Measurements from ENCODE around the gene NEDD4L.

NEDD4L gene

GRCh38 chr18:58285449-58286130 is 241.6 kb downstream of the NEDD4L start:
- CTCF ChIA-PET = no interaction called here
- POLR2A ChIA-PET = no interaction called here
- TF ChIP-seq ELF4 (IDR thresholded peaks at IDR 0.05) = no peak
- no peak for TF ChIP-seq FOXM1 (IDR thresholded peaks at IDR 0.05; ENCODE audit: borderline replicate concordance)
- no peak for TF ChIP-seq ARNT (IDR thresholded peaks at IDR 0.05)
- no peak for TF ChIP-seq TARDBP (IDR thresholded peaks at IDR 0.05)
- TF ChIP-seq HDGF (IDR thresholded peaks at IDR 0.05; ENCODE audit: borderline replicate concordance) = no peak
- no peak for DNase-seq (ENCODE audit: extremely low spot score)

GRCh38 chr18:58286632-58287352 is 242.8 kb downstream of the NEDD4L start:
- no peak for DNase-seq (ENCODE audit: extremely low spot score)
- POLR2A ChIA-PET = no interaction called here
- CTCF ChIA-PET = no interaction called here
- no peak for TF ChIP-seq FOXM1 (IDR thresholded peaks at IDR 0.05; ENCODE audit: borderline replicate concordance)
- no peak for TF ChIP-seq ARNT (IDR thresholded peaks at IDR 0.05)

DNA sequence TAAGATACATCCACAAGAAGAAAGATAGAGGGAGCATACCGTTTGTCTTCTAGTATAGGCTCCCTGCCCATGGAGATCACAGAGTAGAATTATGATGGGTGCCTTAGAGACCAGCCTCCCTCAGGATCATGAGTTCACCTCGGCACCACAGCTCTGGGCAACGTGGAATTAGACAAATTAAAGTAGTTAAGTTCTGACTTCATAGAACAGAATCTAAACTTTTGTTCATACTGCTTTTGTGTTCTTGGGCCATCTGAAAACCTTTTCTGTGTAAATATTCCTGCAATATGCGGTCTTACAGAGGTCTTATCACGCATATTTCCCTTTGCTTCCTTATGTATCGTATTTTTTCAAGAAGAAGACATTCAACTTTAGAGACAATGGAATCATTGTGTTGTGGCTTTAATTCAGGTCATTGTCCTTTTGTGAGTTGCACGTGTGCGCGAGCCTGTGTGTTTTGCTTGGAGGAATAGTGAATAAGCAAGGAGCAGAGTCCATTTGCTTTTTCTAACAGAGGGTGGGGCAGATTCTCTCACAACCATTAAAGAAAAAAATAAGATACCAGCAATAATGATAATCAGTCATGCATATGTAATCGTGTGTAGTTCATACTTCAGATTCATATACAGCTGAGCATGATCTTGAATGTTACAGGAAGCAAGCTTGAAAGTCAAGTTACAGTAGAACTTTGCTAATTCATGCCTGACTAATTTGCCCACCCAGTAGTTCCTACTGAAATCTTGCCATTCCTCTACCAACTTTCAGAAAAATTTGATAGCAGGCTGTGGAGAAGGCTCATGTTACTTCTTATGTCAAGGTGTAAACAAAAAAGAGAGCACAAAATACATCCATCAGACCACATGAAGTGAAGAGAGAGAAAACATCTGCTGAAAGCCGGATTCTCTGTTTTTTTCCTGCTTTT is 243.6 kb downstream of the NEDD4L start:
- ChIA-PET POLR2A (no interaction called here), CTCF (no interaction called here)
- TF ChIP-seq SUZ12 (IDR thresholded peaks at IDR 0.05) (no peak), SP1 (IDR thresholded peaks at IDR 0.05) (no peak), BHLHE40 (IDR thresholded peaks at IDR 0.05; ENCODE audit: borderline replicate concordance) (no peak), ZNF384 (IDR thresholded peaks at IDR 0.05) (no peak), NFRKB (IDR thresholded peaks at IDR 0.05) (no peak), FOXA1 (IDR thresholded peaks at IDR 0.05) (no peak), HDGF (IDR thresholded peaks at IDR 0.05; ENCODE audit: borderline replicate concordance) (no peak), LEF1 (IDR thresholded peaks at IDR 0.05; ENCODE audit: borderline replicate concordance) (no peak), L3MBTL2 (conservative IDR thresholded peaks at IDR 0.05) (no peak), TARDBP (IDR thresholded peaks at IDR 0.05) (no peak), CTBP1 (IDR thresholded peaks at IDR 0.05; ENCODE audit: borderline replicate concordance) (no peak), FOXM1 (IDR thresholded peaks at IDR 0.05; ENCODE audit: borderline replicate concordance) (no peak), FOXK2 (IDR thresholded peaks at IDR 0.05) (no peak), ARNT (IDR thresholded peaks at IDR 0.05) (no peak), ELF4 (IDR thresholded peaks at IDR 0.05) (no peak)
- TF ChIP-seq, protein P1, sequence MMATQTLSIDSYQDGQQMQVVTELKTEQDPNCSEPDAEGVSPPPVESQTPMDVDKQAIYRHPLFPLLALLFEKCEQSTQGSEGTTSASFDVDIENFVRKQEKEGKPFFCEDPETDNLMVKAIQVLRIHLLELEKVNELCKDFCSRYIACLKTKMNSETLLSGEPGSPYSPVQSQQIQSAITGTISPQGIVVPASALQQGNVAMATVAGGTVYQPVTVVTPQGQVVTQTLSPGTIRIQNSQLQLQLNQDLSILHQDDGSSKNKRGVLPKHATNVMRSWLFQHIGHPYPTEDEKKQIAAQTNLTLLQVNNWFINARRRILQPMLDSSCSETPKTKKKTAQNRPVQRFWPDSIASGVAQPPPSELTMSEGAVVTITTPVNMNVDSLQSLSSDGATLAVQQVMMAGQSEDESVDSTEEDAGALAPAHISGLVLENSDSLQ (IDR thresholded peaks at IDR 0.05) = no peak
- DNase-seq (ENCODE audit: extremely low spot score) = no peak

- ChIA-PET CTCF (interaction anchor here (0.7 kb wide), 1 partner anchor 11 kb away, joined by 3 read pairs; no protein-coding TSS in a partner anchor), POLR2A (no interaction called here)
- TF ChIP-seq, protein P1 (IDR thresholded peaks at IDR 0.05) = no peak
- DNase-seq (ENCODE audit: extremely low spot score) = no peak
Measured at GRCh38 chr18:58288921-58289797, 245.1 kb downstream of the NEDD4L start.

- ChIA-PET CTCF (no interaction called here), POLR2A (interaction anchor here (0.5 kb wide), 1 partner anchor 1372 kb away, joined by 3 read pairs; no protein-coding TSS in a partner anchor)
- no peak for TF ChIP-seq TARDBP (IDR thresholded peaks at IDR 0.05)
- TF ChIP-seq FOXA1 (IDR thresholded peaks at IDR 0.05) = no peak
- no peak for DNase-seq (ENCODE audit: extremely low spot score)
Measured at GRCh38 chr18:58290116-58290695, 246.2 kb downstream of the NEDD4L start.

- TF ChIP-seq SUZ12 (IDR thresholded peaks at IDR 0.05) = no peak
- no peak for TF ChIP-seq NFRKB (IDR thresholded peaks at IDR 0.05)
- no peak for TF ChIP-seq L3MBTL2 (conservative IDR thresholded peaks at IDR 0.05)
- no peak for TF ChIP-seq LEF1 (IDR thresholded peaks at IDR 0.05; ENCODE audit: borderline replicate concordance)
- no peak for TF ChIP-seq SP1 (IDR thresholded peaks at IDR 0.05)
- no peak for TF ChIP-seq BHLHE40 (IDR thresholded peaks at IDR 0.05; ENCODE audit: borderline replicate concordance)
- TF ChIP-seq ELF4 (IDR thresholded peaks at IDR 0.05) = no peak
- TF ChIP-seq, protein P1 (IDR thresholded peaks at IDR 0.05) = no peak
- no peak for TF ChIP-seq TARDBP (IDR thresholded peaks at IDR 0.05)
- POLR2A ChIA-PET = no interaction called here
- no peak for DNase-seq (ENCODE audit: extremely low spot score)
- CTCF ChIA-PET = no interaction called here
Measured at GRCh38 chr18:58291131-58291530, 247.1 kb downstream of the NEDD4L start.
